Psoas muscle (tissue), 8 donors: ENCODE results near the gene ZNF580. TPM values are rescaled to one million over a fixed set of nuclear protein-coding genes. Genes with fewer than 3 reads are reported as not detected.

Experiments
- ATAC-seq, 4 donors: fragments of 200-7000 bp; cut with Tn5 transposase; one replicate each; pipeline ENCODE4 v1.9.1; 2020; ENCODE audit warnings: moderate library complexity in 3 of 4, mild to moderate bottlenecking in 2 of 4
- DNase-seq, 2 donors: peaks; one replicate each; pipeline ENCODE4 v3.0.0-alpha.2; 2020
- H3K27ac ChIP-seq: fragments of 200-600 bp; one replicate; pipeline ENCODE4 v1.8.0; 2022
- H3K27me3 ChIP-seq, 3 donors: fragments of 200-600 bp in 1 of 3; one replicate each; pipeline versions ENCODE4 v1.6.1 to v1.8.0; 2013 to 2022; ENCODE audit warnings: low read length in 2 of 3, mild to moderate bottlenecking in 2 of 3, moderate library complexity in 1 of 3; ENCODE audit not compliant: insufficient read depth in 3 of 3
- H3K36me3 ChIP-seq, 2 donors: fragments of 200-600 bp in 1 of 2; one replicate each; pipeline versions ENCODE4 v1.6.1 to v1.8.0; 2013 to 2022; ENCODE audit warnings: low read depth in 1 of 2, mild to moderate bottlenecking in 1 of 2, moderate library complexity in 1 of 2; ENCODE audit not compliant: insufficient read depth in 1 of 2
- H3K4me1 ChIP-seq: fragments of 200-600 bp; one replicate; pipeline ENCODE4 v1.8.0; 2022
- H3K4me3 ChIP-seq: fragments of 200-600 bp; one replicate; pipeline ENCODE4 v1.8.0; 2022; ENCODE audit warnings: mild to moderate bottlenecking
- H3K9me3 ChIP-seq: fragments of 200-600 bp; one replicate; pipeline ENCODE4 v1.8.0; 2022
- WGBS, 3 donors: extraction: QIAGEN DNeasy Blood & Tissue Kit; methylation state at CpG; one replicate each; pipeline versions ENCODE4 v1.1.6 to v1.1.7; 2013; 5-methylcytosine and 5-hydroxymethylcytosine counted together
- intact Hi-C, 2 donors: fragments of 100-400 bp; cut with DNase I; formaldehyde crosslinking; loops; one replicate each; pipeline versions ENCODE4 v1.11.0 to v1.14.2; 2022
- polyA plus RNA-seq, 3 donors: library from polyadenylated mRNA; stranded (reverse); fragments of 200-250 nt; gene quantifications; one replicate each; pipeline ENCODE4 v1.2.3, GENCODE V29; 2013
- total RNA-seq, 4 donors: library from RNA; stranded (reverse); fragmentation: NEBNext Ultra II Directional in 2 of 4; extraction: Animal tissue kit (Norgen Biotek cat#: 25700) in 2 of 4; gene quantifications; one replicate each; pipeline versions ENCODE4 v1.2.1 to v1.2.4, GENCODE V29; 2021 to 2023
- TF ChIP-seq, protein P1 (sequence below): fragments of 200-600 bp; IDR thresholded peaks from one replicate; pipeline ENCODE4 v1.8.0; 2022; ENCODE audit warnings: antibody characterized with exemption
- donor health status: healthy with polysubstance abuse.
- donor health status: DM: no; HTN: no; CAD: no; lungs with moderate emphysema.
- donor health status: Bipolar disorder and iron deficiency.
- donor health status: healthy.
- donor health status: DM: yes; HTN: yes; CAD: no.
- donor health status: DM: no; HTN: no; CAD: no.
- donor health status: DM: no; HTN: no; CAD: no.
- donor health status: DM: yes; HTN: yes; CAD: no.

Gene ZNF580
- total and polyA plus RNA-seq, 7 donors, result 5.9 to 21.1 (median 13.5) TPM

DNA sequence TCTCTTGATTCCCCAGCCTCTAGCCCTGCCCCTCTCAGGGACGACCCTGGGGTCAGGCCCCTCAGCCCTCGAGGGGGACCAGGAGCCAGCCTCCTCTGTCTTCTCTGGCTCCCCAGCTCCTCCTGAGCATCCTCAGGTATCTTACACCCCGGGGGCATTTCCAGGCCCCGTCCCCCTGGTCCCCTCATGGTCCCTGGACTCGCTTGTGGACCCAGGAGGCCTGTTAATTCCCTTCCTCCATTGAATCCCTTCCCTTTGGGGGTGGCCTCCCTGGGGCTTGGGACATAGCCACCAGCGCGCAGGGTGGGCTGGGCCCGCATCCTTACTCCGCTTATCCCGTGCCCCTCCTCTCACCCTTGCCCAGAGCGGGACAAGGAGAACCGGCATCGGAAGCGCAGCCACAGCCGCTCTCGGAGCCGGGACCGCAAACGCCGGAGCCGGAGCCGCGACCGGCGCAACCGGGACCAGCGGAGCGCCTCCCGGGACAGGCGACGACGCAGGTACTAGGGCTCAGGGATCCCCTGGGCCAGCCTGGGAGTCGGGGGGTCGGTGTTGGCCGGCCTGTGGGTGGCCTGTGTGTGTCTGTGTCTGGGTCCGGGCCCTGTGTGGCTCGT is 18.2 kb downstream of the ZNF580 start:
- intact Hi-C loops, result loop anchor here in 1 of 2 donors (10.0 kb wide), 1 partner anchor 274 kb away; the partner anchor contains the start of genes RPL28 and TMEM238
- H3K36me3 ChIP-seq, result peaks cover 6 to 45% of the 10 kb centered on the region in 2 donors

DNA sequence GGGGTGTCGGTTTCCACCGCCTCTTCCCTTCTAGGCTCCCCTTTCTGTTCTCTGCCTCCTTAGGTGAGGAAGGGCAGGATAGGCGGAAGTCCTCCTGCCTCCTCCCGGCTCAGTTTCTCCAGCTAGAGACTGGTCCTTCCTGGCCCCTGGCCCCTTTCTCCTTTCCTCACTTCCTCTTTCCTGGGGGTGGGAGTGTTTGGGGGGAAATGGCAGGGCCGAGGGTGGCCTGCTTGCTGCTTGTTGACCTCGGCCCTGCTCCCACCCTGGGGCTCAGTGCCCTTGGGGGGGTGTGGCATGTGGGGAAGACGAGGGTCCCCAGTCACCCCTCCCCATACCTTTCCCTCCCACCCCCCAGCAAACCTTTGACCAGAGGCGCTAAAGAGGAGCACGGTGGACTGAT is 19.0 kb downstream of the ZNF580 start:
- TF ChIP-seq, protein P1, sequence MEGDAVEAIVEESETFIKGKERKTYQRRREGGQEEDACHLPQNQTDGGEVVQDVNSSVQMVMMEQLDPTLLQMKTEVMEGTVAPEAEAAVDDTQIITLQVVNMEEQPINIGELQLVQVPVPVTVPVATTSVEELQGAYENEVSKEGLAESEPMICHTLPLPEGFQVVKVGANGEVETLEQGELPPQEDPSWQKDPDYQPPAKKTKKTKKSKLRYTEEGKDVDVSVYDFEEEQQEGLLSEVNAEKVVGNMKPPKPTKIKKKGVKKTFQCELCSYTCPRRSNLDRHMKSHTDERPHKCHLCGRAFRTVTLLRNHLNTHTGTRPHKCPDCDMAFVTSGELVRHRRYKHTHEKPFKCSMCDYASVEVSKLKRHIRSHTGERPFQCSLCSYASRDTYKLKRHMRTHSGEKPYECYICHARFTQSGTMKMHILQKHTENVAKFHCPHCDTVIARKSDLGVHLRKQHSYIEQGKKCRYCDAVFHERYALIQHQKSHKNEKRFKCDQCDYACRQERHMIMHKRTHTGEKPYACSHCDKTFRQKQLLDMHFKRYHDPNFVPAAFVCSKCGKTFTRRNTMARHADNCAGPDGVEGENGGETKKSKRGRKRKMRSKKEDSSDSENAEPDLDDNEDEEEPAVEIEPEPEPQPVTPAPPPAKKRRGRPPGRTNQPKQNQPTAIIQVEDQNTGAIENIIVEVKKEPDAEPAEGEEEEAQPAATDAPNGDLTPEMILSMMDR, result no peak
- Histone ChIP-seq H3K36me3 (peaks cover 9 to 54% of the 10 kb centered on the region in 2 donors), H3K4me3 (no peak overlapping the region), H3K4me1 (peaks cover 35% of the 10 kb centered on the region), H3K9me3 (no peaks in the 10 kb centered on the region), H3K27me3 (no peaks in the 10 kb centered on the region), H3K27ac (no peak overlapping the region)
- intact Hi-C loops, result loop anchor here in 1 of 2 donors (10.0 kb wide), 1 partner anchor 275 kb away; the partner anchor contains the start of genes RPL28 and TMEM238
- WGBS, 3 donors, result 68 to 76% (median 69%) methylated on average over 9 of the region's 9 CpGs
- ATAC-seq (no peak), DNase-seq (peak in 1 of 2 donors; percentile 43)

More for the DNA sequence above, 18.2 kb downstream of the ZNF580 start:
- 89% methylated on average over 36 to 37 of the region's 37 CpGs for WGBS, 3 donors
- TF ChIP-seq, protein P1, result no peak
- no peaks in the 10 kb centered on the region for H3K27me3 ChIP-seq
- peak overlapping the region; percentile 30 for H3K27ac ChIP-seq
- DNase-seq, result peak in 1 of 2 donors; percentile 39
- no peaks in the 10 kb centered on the region for H3K9me3 ChIP-seq
- H3K4me1 ChIP-seq, result peaks cover 35% of the 10 kb centered on the region
- no peak overlapping the region for H3K4me3 ChIP-seq
- ATAC-seq, result no peak

DNA sequence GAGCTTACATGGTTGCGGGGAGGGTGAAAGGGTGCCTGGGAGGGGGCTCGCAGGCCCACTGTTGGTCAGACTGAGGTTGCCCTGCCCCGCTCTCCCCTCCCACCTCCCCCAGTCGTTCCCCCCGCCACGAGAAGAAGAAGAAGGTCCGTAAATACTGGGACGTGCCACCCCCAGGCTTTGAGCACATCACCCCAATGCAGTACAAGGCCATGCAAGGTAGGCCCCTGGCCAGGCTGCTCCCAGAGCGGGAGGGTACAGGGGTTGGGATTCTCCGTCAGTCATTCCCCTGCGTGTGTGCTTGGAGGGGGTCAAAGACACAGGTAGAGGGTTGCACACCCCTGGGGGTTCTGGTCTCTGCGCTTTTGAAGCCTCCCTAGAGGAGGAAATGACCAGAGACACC is 19.6 kb downstream of the ZNF580 start:
- Histone ChIP-seq H3K27me3 (no peaks in the 10 kb centered on the region), H3K4me3 (no peak overlapping the region), H3K9me3 (no peaks in the 10 kb centered on the region), H3K27ac (no peak overlapping the region), H3K36me3 (peaks cover 9 to 58% of the 10 kb centered on the region in 2 donors), H3K4me1 (peaks cover 35% of the 10 kb centered on the region)
- intact Hi-C loops, result no loop called here
- DNase-seq (peak in 1 of 2 donors; percentile 28), ATAC-seq (no peak)
- TF ChIP-seq, protein P1, result no peak
- WGBS, 3 donors, result 81 to 86% (median 85%) methylated on average over 10 to 12 of the region's 12 CpGs

DNA sequence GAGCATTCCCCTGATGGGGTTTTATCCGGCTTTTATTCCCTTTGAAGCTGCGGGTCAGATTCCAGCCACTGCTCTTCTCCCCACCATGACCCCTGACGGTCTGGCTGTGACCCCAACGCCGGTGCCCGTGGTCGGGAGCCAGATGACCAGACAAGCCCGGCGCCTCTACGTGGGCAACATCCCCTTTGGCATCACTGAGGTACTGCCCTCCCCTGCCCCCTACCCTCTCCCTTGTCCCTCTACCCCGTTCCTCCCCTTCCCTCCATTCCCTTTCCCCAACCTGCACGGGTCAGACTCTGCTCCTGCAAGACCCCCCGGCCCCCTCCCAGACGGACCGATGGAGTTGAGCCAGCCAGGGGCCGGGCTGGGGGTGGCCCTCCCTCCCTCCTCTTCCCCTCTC is 20.2 kb downstream of the ZNF580 start:
- Histone ChIP-seq H3K27me3 (no peaks in the 10 kb centered on the region), H3K36me3 (peaks cover 9 to 64% of the 10 kb centered on the region in 2 donors), H3K4me3 (no peak overlapping the region), H3K9me3 (no peaks in the 10 kb centered on the region), H3K27ac (no peak overlapping the region), H3K4me1 (peaks cover 34% of the 10 kb centered on the region)
- intact Hi-C loops, result no loop called here
- WGBS, 3 donors, result 49 to 78% (median 61%) methylated on average over 16 of the region's 16 CpGs
- TF ChIP-seq, protein P1, result no peak
- ATAC-seq (no peak), DNase-seq (peak in 1 of 2 donors; percentile 44)

DNA sequence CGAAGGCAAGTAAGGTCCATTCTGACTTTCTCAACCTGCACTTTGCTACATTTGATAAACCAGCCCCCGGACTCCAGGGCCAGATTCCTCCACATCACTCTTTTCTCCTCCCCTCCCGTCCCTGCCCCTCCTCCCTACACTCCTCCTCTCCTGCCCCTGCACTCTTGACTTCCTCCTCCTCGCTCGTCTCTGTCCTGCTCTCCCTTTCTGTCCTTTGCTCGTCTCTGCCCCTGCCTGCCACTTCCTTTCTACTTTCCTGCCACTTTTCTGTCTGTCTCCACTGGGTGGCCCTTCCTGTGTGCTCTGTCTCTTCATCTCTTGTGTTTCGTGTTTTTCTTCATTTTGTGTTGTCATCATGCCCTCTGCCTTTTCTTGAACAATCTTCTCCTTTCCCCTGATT is 21.0 kb downstream of the ZNF580 start:
- no peak overlapping the region for H3K27ac ChIP-seq
- TF ChIP-seq, protein P1, result no peak
- H3K36me3 ChIP-seq, result peaks cover 9 to 72% of the 10 kb centered on the region in 2 donors
- 70 to 73% (median 72%) methylated on average over 7 of the region's 7 CpGs for WGBS, 3 donors
- no peak overlapping the region for H3K4me3 ChIP-seq
- no peak for ATAC-seq
- no peaks in the 10 kb centered on the region for H3K9me3 ChIP-seq
- peaks cover 25% of the 10 kb centered on the region for H3K4me1 ChIP-seq
- intact Hi-C loops, result no loop called here
- no peak for DNase-seq
- H3K27me3 ChIP-seq, result no peaks in the 10 kb centered on the region
